ENCODE results near the gene CLDN10.

The CLDN10 gene

DNA sequence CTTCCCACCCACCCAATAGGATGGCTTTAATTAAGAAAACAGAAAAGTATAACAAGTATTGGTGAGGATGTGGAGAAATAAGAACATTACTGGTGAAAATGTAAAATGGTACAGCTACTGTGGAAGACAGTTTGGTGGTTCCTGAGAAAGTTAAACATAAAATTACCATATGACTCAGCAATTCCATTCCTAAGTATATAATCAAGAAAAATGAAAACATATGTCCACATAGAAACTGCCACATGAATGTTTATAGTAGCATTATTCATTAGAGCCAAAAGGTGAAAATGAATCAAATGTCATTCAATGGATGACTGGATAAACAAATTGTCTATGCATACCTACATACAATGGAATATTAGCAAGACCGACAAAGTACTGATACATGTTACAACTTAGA lies 75.1 kb downstream of the CLDN10 start:
- no peaks in the 10 kb centered on the region for H3K27me3 ChIP-seq (ENCODE audit: control insufficient read depth, insufficient read depth, low read length)
- peaks cover 68% of the 10 kb centered on the region for H3K36me3 ChIP-seq (ENCODE audit: control insufficient read depth, low read depth, low read length)
- H3K4me1 ChIP-seq (ENCODE audit: control insufficient read depth, low read depth, low read length): no peaks in the 10 kb centered on the region
- no peak overlapping the region for H3K4me3 ChIP-seq (ENCODE audit: low read length)
- no peak overlapping the region for H3K9ac ChIP-seq (ENCODE audit: low read length)
- no peak overlapping the region for H3K27ac ChIP-seq (ENCODE audit: low read length)
- no peaks in the 10 kb centered on the region for H3K9me3 ChIP-seq (ENCODE audit: control insufficient read depth, low read depth, low read length)

DNA sequence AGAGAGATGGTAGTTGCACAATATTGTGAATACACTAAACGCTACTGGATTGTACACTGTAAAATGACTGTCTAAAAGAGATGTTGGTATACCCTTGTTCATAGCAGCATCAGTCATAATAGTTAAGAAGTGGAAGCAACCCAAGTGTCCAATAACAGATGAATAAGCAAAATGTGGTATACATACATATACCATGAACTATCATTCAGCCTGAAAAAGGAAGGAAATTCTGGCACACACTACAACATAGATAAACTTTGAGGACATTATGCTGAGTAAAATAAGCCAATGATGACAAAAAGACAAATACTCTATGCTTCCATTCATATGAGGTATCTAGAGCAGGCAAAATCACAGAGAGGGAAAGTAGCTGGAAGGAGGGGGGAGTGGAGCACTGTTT lies 76.0 kb downstream of the CLDN10 start:
- no peak overlapping the region for H3K9ac ChIP-seq (ENCODE audit: low read length)
- no peaks in the 10 kb centered on the region for H3K9me3 ChIP-seq (ENCODE audit: control insufficient read depth, low read depth, low read length)
- peaks cover 69% of the 10 kb centered on the region for H3K36me3 ChIP-seq (ENCODE audit: control insufficient read depth, low read depth, low read length)
- no peak overlapping the region for H3K4me3 ChIP-seq (ENCODE audit: low read length)
- no peaks in the 10 kb centered on the region for H3K27me3 ChIP-seq (ENCODE audit: control insufficient read depth, insufficient read depth, low read length)
- no peak overlapping the region for H3K27ac ChIP-seq (ENCODE audit: low read length)
- H3K4me1 ChIP-seq (ENCODE audit: control insufficient read depth, low read depth, low read length): no peaks in the 10 kb centered on the region

DNA sequence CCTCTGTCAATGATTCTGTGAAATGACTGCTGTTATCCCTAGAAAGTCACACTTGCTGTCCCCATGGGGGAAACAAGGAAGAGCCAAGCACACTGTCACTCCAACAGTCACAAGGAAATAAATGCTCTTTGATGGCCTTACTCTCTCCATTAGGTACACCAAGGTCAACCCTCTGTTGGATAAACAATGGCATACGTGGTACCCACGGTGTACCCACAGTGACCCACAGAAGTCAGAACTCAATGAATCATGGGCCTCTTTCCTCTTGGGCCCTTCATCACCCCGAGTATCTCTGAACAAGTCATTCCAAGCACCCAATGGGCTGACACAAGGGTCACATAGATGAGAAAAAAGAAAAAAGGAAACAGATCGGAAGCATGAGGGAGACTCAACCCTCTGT lies 76.6 kb downstream of the CLDN10 start:
- Histone ChIP-seq H3K27ac (ENCODE audit: low read length) (no peak overlapping the region), H3K27me3 (ENCODE audit: control insufficient read depth, insufficient read depth, low read length) (no peaks in the 10 kb centered on the region), H3K9me3 (ENCODE audit: control insufficient read depth, low read depth, low read length) (no peaks in the 10 kb centered on the region), H3K4me3 (ENCODE audit: low read length) (no peak overlapping the region), H3K9ac (ENCODE audit: low read length) (no peak overlapping the region), H3K36me3 (ENCODE audit: control insufficient read depth, low read depth, low read length) (peaks cover 68% of the 10 kb centered on the region), H3K4me1 (ENCODE audit: control insufficient read depth, low read depth, low read length) (no peaks in the 10 kb centered on the region)
